SK-N-SH treated with all-trans-retinoic acid at 6 μM for 48 hours (cell line): ENCODE data around the gene LPP.

Experiments
- ATAC-seq: fragments of 200-7000 bp; cut with Tn5 transposase; 3 replicates; pipeline ENCODE4 v1.9.1; 2020; ENCODE audit warnings: mild to moderate bottlenecking, moderate library complexity
- ARNTL ChIP-seq: fragments of 450-650 bp; formaldehyde crosslinking; IDR thresholded peaks from 2 replicates; pipeline ENCODE4 v1.5.0; 2020; ENCODE audit warnings: low read depth, mild to moderate bottlenecking, moderate library complexity, borderline replicate concordance
- CSDC2 ChIP-seq: fragments of 250-450 bp; sonication (Bioruptor Pico); IDR thresholded peaks from 2 replicates; pipeline ENCODE4 v1.5.0; 2020; ENCODE audit warnings: mild to moderate bottlenecking, moderate library complexity
- ESRRG ChIP-seq: fragments of 250-450 bp; sonication (Bioruptor Pico); IDR thresholded peaks from 2 replicates; pipeline ENCODE4 v1.6.1; 2021; ENCODE audit warnings: mild to moderate bottlenecking
- GLIS3 ChIP-seq: fragments of 250-450 bp; sonication (Bioruptor Pico); IDR thresholded peaks from 2 replicates; pipeline ENCODE4 v1.5.0; 2020; ENCODE audit warnings: mild to moderate bottlenecking, moderate library complexity
- ISL1 ChIP-seq: fragments of 250-450 bp; sonication (Bioruptor Pico); IDR thresholded peaks from 2 replicates; pipeline ENCODE4 v2.1.2; 2022; ENCODE audit warnings: mild to moderate bottlenecking, moderate library complexity
- OSR1 ChIP-seq: fragments of 250-450 bp; sonication (Bioruptor Pico); IDR thresholded peaks from 2 replicates; pipeline ENCODE4 v1.8.0; 2022; ENCODE audit warnings: moderate library complexity, mild to moderate bottlenecking, inconsistent platforms
- PPARA ChIP-seq: fragments of 250-450 bp; sonication (Bioruptor Pico); IDR thresholded peaks from 2 replicates; pipeline ENCODE4 v1.5.0; 2020; ENCODE audit warnings: mild to moderate bottlenecking, borderline replicate concordance
- RARB ChIP-seq: fragments of 250-450 bp; sonication (Bioruptor Pico); IDR thresholded peaks from 2 replicates; pipeline ENCODE4 v1.8.0; 2021; ENCODE audit warnings: mild to moderate bottlenecking, moderate library complexity
- TCF4 ChIP-seq: fragments of 250-450 bp; sonication (Bioruptor Pico); IDR thresholded peaks from 2 replicates; pipeline ENCODE4 v1.8.0; 2021; ENCODE audit warnings: mild to moderate bottlenecking, moderate library complexity, borderline replicate concordance
- TOX ChIP-seq: fragments of 250-450 bp; sonication (Bioruptor Pico); IDR thresholded peaks from 2 replicates; pipeline ENCODE4 v1.8.0; 2021; ENCODE audit warnings: mild to moderate bottlenecking, moderate library complexity, borderline replicate concordance
- ZC3H10 ChIP-seq: fragments of 250-450 bp; sonication (Bioruptor Pico); IDR thresholded peaks from 2 replicates; pipeline ENCODE4 v1.5.1; 2021; ENCODE audit warnings: mild to moderate bottlenecking, moderate library complexity
- ZFP30 ChIP-seq: fragments of 450-650 bp; formaldehyde crosslinking; IDR thresholded peaks from 2 replicates; pipeline ENCODE4 v1.5.0; 2022; ENCODE audit warnings: mild to moderate bottlenecking, moderate library complexity
- ZNF565 ChIP-seq: fragments of 450-650 bp; formaldehyde crosslinking; conservative IDR thresholded peaks from 2 replicates; pipeline ENCODE4 v1.5.0; 2020; ENCODE audit warnings: low read depth, mild to moderate bottlenecking, moderate library complexity
- ZNF70 ChIP-seq: fragments of 450-650 bp; formaldehyde crosslinking; IDR thresholded peaks from 2 replicates; pipeline ENCODE4 v1.5.0; 2020; ENCODE audit warnings: mild to moderate bottlenecking, moderate library complexity
- ZNF8 ChIP-seq: fragments of 450-650 bp; formaldehyde crosslinking; IDR thresholded peaks from 2 replicates; pipeline ENCODE4 v1.5.0; 2020; ENCODE audit warnings: mild to moderate bottlenecking, moderate library complexity
- TF ChIP-seq, protein P1 (sequence below): fragments of 250-450 bp; sonication (Bioruptor Pico); IDR thresholded peaks from 2 replicates; pipeline ENCODE4 v1.5.0; 2020; ENCODE audit warnings: mild to moderate bottlenecking, moderate library complexity
- TF ChIP-seq, protein P2 (sequence below): fragments of 250-450 bp; sonication (Bioruptor Pico); IDR thresholded peaks from 2 replicates; pipeline ENCODE4 v1.5.1; 2021; ENCODE audit warnings: mild to moderate bottlenecking, moderate library complexity
- TF ChIP-seq, protein P3 (sequence below): fragments of 250-450 bp; sonication (Bioruptor Pico); IDR thresholded peaks from 2 replicates; pipeline ENCODE4 v1.8.0; 2021; ENCODE audit warnings: low read depth, mild to moderate bottlenecking, moderate library complexity, borderline replicate concordance
- TF ChIP-seq, protein P4 (sequence below): fragments of 250-450 bp; sonication (Bioruptor Pico); IDR thresholded peaks from 2 replicates; pipeline ENCODE4 v1.5.1; 2020; ENCODE audit warnings: low read depth, mild to moderate bottlenecking, moderate library complexity
- TF ChIP-seq, protein P5 (sequence below): fragments of 250-450 bp; sonication (Bioruptor Pico); IDR thresholded peaks from 2 replicates; pipeline ENCODE4 v1.8.0; 2020; ENCODE audit warnings: mild to moderate bottlenecking, moderate library complexity, borderline replicate concordance

LPP gene

DNA sequence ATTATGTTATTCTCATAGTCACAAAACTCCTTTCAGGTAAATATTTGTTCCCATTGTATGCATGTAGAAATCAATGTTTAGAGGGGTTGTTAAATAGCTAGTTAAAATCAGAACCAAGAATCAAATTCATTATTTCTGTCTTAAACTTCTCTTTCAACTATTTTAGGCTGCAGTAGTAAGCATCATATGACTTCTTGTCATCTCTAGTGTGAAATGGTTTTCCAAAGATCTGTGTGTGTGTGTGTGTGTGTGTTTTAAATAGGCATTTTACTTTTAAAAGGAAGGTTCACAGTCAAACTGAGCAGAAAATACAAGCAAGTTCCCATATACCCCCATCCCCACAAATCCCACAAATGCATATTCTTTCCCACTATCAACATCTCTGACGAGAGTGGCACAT, 506.5 kb downstream of the LPP start:
- no peak for ATAC-seq
- TF ChIP-seq RARB (CRISPR knock-in tag) (no peak), TCF4 (CRISPR knock-in tag) (no peak), OSR1 (CRISPR knock-in tag) (no peak), ISL1 (CRISPR knock-in tag) (no peak), GLIS3 (CRISPR knock-in tag) (no peak), ZC3H10 (CRISPR knock-in tag) (no peak), TOX (CRISPR knock-in tag) (no peak), ZNF8 (CRISPR knock-in tag) (no peak), ARNTL (CRISPR knock-in tag) (no peak), CSDC2 (no peak)
- TF ChIP-seq, protein P1, sequence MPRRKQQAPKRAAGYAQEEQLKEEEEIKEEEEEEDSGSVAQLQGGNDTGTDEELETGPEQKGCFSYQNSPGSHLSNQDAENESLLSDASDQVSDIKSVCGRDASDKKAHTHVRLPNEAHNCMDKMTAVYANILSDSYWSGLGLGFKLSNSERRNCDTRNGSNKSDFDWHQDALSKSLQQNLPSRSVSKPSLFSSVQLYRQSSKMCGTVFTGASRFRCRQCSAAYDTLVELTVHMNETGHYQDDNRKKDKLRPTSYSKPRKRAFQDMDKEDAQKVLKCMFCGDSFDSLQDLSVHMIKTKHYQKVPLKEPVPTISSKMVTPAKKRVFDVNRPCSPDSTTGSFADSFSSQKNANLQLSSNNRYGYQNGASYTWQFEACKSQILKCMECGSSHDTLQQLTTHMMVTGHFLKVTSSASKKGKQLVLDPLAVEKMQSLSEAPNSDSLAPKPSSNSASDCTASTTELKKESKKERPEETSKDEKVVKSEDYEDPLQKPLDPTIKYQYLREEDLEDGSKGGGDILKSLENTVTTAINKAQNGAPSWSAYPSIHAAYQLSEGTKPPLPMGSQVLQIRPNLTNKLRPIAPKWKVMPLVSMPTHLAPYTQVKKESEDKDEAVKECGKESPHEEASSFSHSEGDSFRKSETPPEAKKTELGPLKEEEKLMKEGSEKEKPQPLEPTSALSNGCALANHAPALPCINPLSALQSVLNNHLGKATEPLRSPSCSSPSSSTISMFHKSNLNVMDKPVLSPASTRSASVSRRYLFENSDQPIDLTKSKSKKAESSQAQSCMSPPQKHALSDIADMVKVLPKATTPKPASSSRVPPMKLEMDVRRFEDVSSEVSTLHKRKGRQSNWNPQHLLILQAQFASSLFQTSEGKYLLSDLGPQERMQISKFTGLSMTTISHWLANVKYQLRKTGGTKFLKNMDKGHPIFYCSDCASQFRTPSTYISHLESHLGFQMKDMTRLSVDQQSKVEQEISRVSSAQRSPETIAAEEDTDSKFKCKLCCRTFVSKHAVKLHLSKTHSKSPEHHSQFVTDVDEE, result no peak
- TF ChIP-seq, protein P2, sequence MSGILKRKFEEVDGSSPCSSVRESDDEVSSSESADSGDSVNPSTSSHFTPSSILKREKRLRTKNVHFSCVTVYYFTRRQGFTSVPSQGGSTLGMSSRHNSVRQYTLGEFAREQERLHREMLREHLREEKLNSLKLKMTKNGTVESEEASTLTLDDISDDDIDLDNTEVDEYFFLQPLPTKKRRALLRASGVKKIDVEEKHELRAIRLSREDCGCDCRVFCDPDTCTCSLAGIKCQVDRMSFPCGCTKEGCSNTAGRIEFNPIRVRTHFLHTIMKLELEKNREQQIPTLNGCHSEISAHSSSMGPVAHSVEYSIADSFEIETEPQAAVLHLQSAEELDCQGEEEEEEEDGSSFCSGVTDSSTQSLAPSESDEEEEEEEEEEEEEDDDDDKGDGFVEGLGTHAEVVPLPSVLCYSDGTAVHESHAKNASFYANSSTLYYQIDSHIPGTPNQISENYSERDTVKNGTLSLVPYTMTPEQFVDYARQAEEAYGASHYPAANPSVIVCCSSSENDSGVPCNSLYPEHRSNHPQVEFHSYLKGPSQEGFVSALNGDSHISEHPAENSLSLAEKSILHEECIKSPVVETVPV (CRISPR knock-in tag), result no peak
- TF ChIP-seq, protein P3, sequence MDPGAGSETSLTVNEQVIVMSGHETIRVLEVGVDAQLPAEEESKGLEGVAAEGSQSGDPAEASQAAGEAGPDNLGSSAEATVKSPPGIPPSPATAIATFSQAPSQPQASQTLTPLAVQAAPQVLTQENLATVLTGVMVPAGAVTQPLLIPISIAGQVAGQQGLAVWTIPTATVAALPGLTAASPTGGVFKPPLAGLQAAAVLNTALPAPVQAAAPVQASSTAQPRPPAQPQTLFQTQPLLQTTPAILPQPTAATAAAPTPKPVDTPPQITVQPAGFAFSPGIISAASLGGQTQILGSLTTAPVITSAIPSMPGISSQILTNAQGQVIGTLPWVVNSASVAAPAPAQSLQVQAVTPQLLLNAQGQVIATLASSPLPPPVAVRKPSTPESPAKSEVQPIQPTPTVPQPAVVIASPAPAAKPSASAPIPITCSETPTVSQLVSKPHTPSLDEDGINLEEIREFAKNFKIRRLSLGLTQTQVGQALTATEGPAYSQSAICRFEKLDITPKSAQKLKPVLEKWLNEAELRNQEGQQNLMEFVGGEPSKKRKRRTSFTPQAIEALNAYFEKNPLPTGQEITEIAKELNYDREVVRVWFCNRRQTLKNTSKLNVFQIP (CRISPR knock-in tag), result no peak
- TF ChIP-seq, protein P4, sequence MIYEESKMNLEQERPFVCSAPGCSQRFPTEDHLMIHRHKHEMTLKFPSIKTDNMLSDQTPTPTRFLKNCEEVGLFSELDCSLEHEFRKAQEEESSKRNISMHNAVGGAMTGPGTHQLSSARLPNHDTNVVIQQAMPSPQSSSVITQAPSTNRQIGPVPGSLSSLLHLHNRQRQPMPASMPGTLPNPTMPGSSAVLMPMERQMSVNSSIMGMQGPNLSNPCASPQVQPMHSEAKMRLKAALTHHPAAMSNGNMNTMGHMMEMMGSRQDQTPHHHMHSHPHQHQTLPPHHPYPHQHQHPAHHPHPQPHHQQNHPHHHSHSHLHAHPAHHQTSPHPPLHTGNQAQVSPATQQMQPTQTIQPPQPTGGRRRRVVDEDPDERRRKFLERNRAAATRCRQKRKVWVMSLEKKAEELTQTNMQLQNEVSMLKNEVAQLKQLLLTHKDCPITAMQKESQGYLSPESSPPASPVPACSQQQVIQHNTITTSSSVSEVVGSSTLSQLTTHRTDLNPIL (CRISPR knock-in tag), result no peak
- TF ChIP-seq, all 23 proteins: peak for 0

DNA sequence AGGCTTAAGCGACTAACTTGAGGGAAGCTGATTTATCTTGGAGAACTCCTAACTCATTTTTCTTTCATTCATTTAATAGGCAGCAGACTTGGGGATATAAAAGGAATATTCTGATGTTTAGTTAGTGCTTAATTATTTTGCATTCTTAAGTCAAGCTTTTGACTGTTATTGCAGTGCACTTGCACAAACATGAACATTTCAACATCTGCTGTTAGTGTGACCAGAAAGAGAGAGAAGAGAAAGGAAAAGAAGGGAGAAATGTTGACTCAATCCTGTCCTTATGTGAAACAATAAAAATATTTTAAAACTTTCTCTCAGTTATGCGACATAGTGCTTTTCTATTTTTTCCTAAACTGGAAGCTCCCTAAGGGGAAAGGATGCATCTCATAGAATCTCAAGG, 507.8 kb downstream of the LPP start:
- TF ChIP-seq ZFP30 (CRISPR knock-in tag), result no peak
- no peak for TF ChIP-seq ZNF565 (CRISPR knock-in tag)
- TF ChIP-seq OSR1 (CRISPR knock-in tag), result no peak
- no peak for TF ChIP-seq PPARA
- no peak for TF ChIP-seq ZC3H10 (CRISPR knock-in tag)
- TF ChIP-seq, protein P5, sequence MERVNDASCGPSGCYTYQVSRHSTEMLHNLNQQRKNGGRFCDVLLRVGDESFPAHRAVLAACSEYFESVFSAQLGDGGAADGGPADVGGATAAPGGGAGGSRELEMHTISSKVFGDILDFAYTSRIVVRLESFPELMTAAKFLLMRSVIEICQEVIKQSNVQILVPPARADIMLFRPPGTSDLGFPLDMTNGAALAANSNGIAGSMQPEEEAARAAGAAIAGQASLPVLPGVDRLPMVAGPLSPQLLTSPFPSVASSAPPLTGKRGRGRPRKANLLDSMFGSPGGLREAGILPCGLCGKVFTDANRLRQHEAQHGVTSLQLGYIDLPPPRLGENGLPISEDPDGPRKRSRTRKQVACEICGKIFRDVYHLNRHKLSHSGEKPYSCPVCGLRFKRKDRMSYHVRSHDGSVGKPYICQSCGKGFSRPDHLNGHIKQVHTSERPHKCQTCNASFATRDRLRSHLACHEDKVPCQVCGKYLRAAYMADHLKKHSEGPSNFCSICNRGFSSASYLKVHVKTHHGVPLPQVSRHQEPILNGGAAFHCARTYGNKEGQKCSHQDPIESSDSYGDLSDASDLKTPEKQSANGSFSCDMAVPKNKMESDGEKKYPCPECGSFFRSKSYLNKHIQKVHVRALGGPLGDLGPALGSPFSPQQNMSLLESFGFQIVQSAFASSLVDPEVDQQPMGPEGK (CRISPR knock-in tag), result no peak
- no peak for TF ChIP-seq ZNF8 (CRISPR knock-in tag)
- no peak for TF ChIP-seq CSDC2
- TF ChIP-seq GLIS3 (CRISPR knock-in tag), result no peak
- no peak for TF ChIP-seq RARB (CRISPR knock-in tag)
- TF ChIP-seq, protein P3 (CRISPR knock-in tag), result no peak
- TF ChIP-seq, protein P2 (CRISPR knock-in tag), result no peak
- TF ChIP-seq ESRRG, result no peak
- TF ChIP-seq TCF4 (CRISPR knock-in tag), result no peak
- no peak for TF ChIP-seq ZNF70
- TF ChIP-seq, all 23 proteins: peak for 0

More for the DNA sequence above, 507.8 kb downstream of the LPP start:
- no peak for ATAC-seq
